ENCODE data around the gene BAZ2A. TPM values are rescaled to one million over a fixed set of nuclear protein-coding genes. Genes with fewer than 3 reads are reported as not detected.

BAZ2A gene
- total RNA-seq, result 12.4 and 16.0 TPM in 2 replicates

DNA sequence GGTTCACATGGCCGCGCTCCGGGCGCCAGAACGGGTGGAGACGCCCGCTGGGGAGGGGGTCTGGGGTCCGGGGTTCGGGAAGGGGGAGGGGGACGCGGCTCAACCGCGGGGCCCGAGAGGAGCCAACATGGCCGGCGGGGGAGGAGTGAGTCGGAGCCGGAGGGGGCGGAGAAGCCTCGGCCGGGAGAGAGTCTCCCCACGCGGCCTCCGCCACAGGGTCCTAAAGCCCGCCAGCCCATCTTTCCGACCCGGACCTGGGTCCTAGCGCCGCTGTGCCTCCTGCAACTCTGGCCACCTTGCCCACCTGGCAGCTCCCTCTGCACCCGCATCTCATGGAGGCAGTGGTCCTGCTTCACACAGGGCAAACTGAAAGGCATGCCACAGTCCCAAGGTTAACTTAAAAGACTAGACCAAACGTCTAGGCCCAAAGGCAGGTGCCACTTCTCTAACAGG, at the start of gene BAZ2A:
Gene BAZ2A, minus strand, starts transcription at position 147 of the 453 bp plus-strand sequence. CDS start 12,796 bp downstream, outside the sequence.

GRCh38 chr12:56645717-56646446, 15.8 kb upstream of the BAZ2A start, which contains the start of gene ATP5F1B:
ATP5F1B (minus strand) TSS chr12:56645984; CDS start chr12:56645963, 21 bp downstream.

Other genes with a start within 250 kb of the BAZ2A start
- 2.1 and 3.6 TPM in 2 replicates for gene TIMELESS, start 180.9 kb downstream of the BAZ2A start, total RNA-seq
- not detected in 2 replicates for gene MIP, start 175.7 kb downstream of the BAZ2A start, total RNA-seq
- gene SPRYD4, start 161.7 kb downstream of the BAZ2A start, total RNA-seq, result 1.00 and 1.2 TPM in 2 replicates
- gene GLS2, start 142.2 kb downstream of the BAZ2A start, total RNA-seq, result 0.09 TPM in 1 of 2 replicates, not detected in the other
- 10.2 and 10.5 TPM in 2 replicates for gene RBMS2, start 108.5 kb downstream of the BAZ2A start, total RNA-seq
- gene ATP5F1B, start 15.7 kb upstream of the BAZ2A start, total RNA-seq, result 504 and 507 TPM in 2 replicates
- 33.1 and 48.4 TPM in 2 replicates for gene PTGES3, start 58.0 kb upstream of the BAZ2A start, total RNA-seq
- 1,171 and 1,228 TPM in 2 replicates for gene NACA, start 95.0 kb upstream of the BAZ2A start, total RNA-seq
- gene PRIM1, start 122.0 kb upstream of the BAZ2A start, total RNA-seq, result 2.7 and 3.8 TPM in 2 replicates
- gene HSD17B6, start 133.0 kb upstream of the BAZ2A start, total RNA-seq, result 3.6 and 5.0 TPM in 2 replicates

Data from smooth muscle cell of bladder (primary cell).